Activated T-cell treated with anti-CD3 and anti-CD28 coated beads for 1 hour (primary cell): Measurements from ENCODE around the gene TFAP2E.

Source experiments
- DNase-seq: peaks from one replicate; pipeline ENCODE4 v3.0.0-alpha.2; 2020; ENCODE audit warnings: low read depth

TFAP2E gene

GRCh38 chr1:35644204-35644603 is 71.1 kb downstream of the TFAP2E start:
- DNase-seq: no peak
